Neural cell (in vitro differentiated cells): Measurements from ENCODE around the gene ZNF530. TPM values are rescaled to one million over a fixed set of nuclear protein-coding genes. Genes with fewer than 3 reads are reported as not detected.

Experiments
- H2AFZ ChIP-seq: fragments of 200-600, 300-800 bp; sonication (generic), shearing (Covaris generic); 2 replicates; pipeline ENCODE4 v1.6.0; 2014; ENCODE audit warnings: low read depth, mild to moderate bottlenecking, antibody characterized with exemption, low read length, moderate library complexity
- H3F3A ChIP-seq: fragments of 200-600 bp; shearing (Covaris generic); 2 replicates; pipeline ENCODE4 v1.6.1; 2016; ENCODE audit warnings: mild to moderate bottlenecking, moderate library complexity, mixed read lengths, antibody characterized with exemption, low read length; ENCODE audit not compliant: insufficient read depth, poor library complexity, severe bottlenecking
- H3K27ac ChIP-seq: fragments of 200-600, 300-800 bp; sonication (generic), shearing (Covaris generic); 2 replicates; pipeline ENCODE4 v1.5.1; 2014; ENCODE audit warnings: mild to moderate bottlenecking, low read length, moderate library complexity
- H3K27me3 ChIP-seq: fragments of 300-800, 200-600 bp; sonication (generic), shearing (Covaris generic); 2 replicates; pipeline ENCODE4 v1.6.0; 2014; ENCODE audit warnings: mild to moderate bottlenecking, low read depth, low read length, moderate library complexity; ENCODE audit not compliant: insufficient read depth
- H3K36me3 ChIP-seq: fragments of 300-800, 200-600 bp; sonication (generic), shearing (Covaris generic); 2 replicates; pipeline ENCODE4 v1.5.1; 2014; ENCODE audit warnings: mild to moderate bottlenecking, antibody characterized with exemption, low read length, moderate library complexity; ENCODE audit not compliant: insufficient read depth
- H3K4me2 ChIP-seq: fragments of 300-800, 200-600 bp; sonication (generic), shearing (Covaris generic); 2 replicates; pipeline ENCODE4 v1.6.0; 2014; ENCODE audit warnings: mild to moderate bottlenecking, low read length
- H3K4me3 ChIP-seq: fragments of 300-800, 200-600 bp; sonication (generic), shearing (Covaris generic); 2 replicates; pipeline ENCODE4 v1.5.1; 2014; ENCODE audit warnings: mild to moderate bottlenecking, low read length, moderate library complexity
- H3K79me2 ChIP-seq: fragments of 200-600 bp; shearing (Covaris generic); replicated peaks from 2 replicates; pipeline ENCODE4 v1.6.0; 2014; ENCODE audit warnings: mild to moderate bottlenecking, low read length, moderate library complexity; ENCODE audit not compliant: insufficient read depth
- H3K9ac ChIP-seq: fragments of 300-800, 200-600 bp; sonication (generic), shearing (Covaris generic); 2 replicates; pipeline ENCODE4 v1.6.1; 2016; ENCODE audit warnings: mild to moderate bottlenecking, low read length, mixed read lengths
- H3K9me2 ChIP-seq: fragments of 200-600 bp; shearing (Covaris generic); 2 replicates; pipeline ENCODE4 v1.6.1; 2016; ENCODE audit warnings: mild to moderate bottlenecking, low read length, mixed read lengths; ENCODE audit not compliant: insufficient read depth
- H3K9me3 ChIP-seq: fragments of 200-600, 300-800 bp; sonication (generic), shearing (Covaris generic); 2 replicates; pipeline ENCODE4 v1.6.1; 2016; ENCODE audit warnings: mild to moderate bottlenecking, mixed run types, low read length, moderate library complexity, mixed read lengths
- H4K20me1 ChIP-seq: fragments of 200-600 bp; shearing (Covaris generic); 2 replicates; pipeline ENCODE4 v1.6.1; 2016; ENCODE audit warnings: mild to moderate bottlenecking, mixed run types; ENCODE audit not compliant: insufficient read depth
- EP300 ChIP-seq: fragments of 450-650 bp; conservative IDR thresholded peaks from 2 replicates; pipeline ENCODE4 v1.6.1; 2014; ENCODE audit warnings: antibody characterized with exemption, mild to moderate bottlenecking, moderate library complexity; ENCODE audit not compliant: poor library complexity, severe bottlenecking
- EZH2 ChIP-seq: fragments of 200-600, 300-800 bp; shearing (Covaris generic), sonication (generic); IDR thresholded peaks from 2 replicates; pipeline ENCODE4 v1.6.1; 2014; ENCODE audit warnings: antibody characterized with exemption, low read length, borderline replicate concordance, mild to moderate bottlenecking; ENCODE audit not compliant: insufficient read depth, poor library complexity, severe bottlenecking
- MXI1 ChIP-seq: fragments of 450-650 bp; conservative IDR thresholded peaks from 2 replicates; pipeline ENCODE4 v1.6.1; 2014; ENCODE audit warnings: antibody characterized with exemption, mild to moderate bottlenecking; ENCODE audit not compliant: poor library complexity, severe bottlenecking
- POLR2AphosphoS5 ChIP-seq: IDR thresholded peaks from 2 replicates; pipeline ENCODE4 v1.6.1; 2012
- RAD21 ChIP-seq: fragments of 450-650 bp; conservative IDR thresholded peaks from 2 replicates; pipeline ENCODE4 v1.6.1; 2014; ENCODE audit warnings: antibody characterized with exemption, mild to moderate bottlenecking, moderate library complexity
- REST ChIP-seq: IDR thresholded peaks from 2 replicates; pipeline ENCODE4 v1.6.1; 2012; ENCODE audit warnings: borderline replicate concordance
- SMC3 ChIP-seq: fragments of 450-650 bp; conservative IDR thresholded peaks from 2 replicates; pipeline ENCODE4 v1.6.1; 2014; ENCODE audit warnings: antibody characterized with exemption, mild to moderate bottlenecking, moderate library complexity; ENCODE audit not compliant: poor library complexity
- TAF1 ChIP-seq: IDR thresholded peaks from 2 replicates; pipeline ENCODE4 v1.6.1; 2012; ENCODE audit warnings: low read depth
- polyA plus RNA-seq: library from polyadenylated mRNA; depleted of rRNA; stranded (reverse); fragments of >200 nt; gene quantifications from 2 replicates; pipeline ENCODE4 v1.2.3, GENCODE V29; 2014
- TF ChIP-seq, protein P1 (sequence below): fragments of 450-650 bp; IDR thresholded peaks from 2 replicates; pipeline ENCODE4 v1.5.1; 2014; ENCODE audit warnings: antibody characterized with exemption, mild to moderate bottlenecking, moderate library complexity; ENCODE audit not compliant: poor library complexity, severe bottlenecking

The ZNF530 gene
- polyA plus RNA-seq, 1 donor from 2014 or later: 11.6 TPM

DNA sequence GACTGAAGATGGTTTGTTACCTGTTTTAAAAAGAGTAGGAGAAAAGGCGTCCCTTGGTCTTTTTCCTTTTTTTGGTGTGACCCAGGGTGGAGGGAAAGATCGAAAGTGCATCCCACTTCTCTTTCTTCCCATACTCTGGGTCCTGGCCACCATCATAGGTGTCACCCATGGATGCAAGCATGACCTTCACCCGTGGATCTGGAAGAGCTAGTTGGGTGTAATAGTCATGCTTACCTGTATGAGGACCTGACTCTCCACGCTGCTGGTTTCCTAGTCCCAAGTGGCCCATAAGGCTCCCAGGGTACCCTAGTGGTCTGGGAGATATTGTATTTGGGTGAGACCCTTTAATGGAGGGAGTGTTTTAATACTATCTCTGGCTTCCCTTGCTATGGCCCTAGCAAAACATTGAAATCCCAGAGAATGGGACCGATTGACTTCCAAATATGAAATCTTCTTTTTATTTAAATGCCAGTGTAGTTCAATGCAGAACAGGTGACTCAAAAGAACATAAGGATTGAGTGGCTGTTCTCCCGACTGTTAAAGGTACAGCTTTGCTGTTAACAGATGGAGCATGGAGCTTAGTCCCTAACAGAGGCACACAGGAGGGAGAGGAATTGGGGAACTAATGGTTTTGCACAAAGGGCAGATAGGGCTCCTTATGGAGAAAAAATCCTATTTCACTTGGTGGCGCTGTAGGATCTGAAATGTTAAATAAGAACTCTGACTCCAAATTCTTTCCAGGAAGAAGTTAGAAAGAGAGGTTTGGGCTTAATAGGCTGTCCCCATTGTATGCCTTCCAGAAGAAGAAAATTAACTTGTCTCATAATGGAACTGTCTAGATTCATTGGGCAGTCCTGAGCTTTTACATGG, 33.1 kb upstream of the ZNF530 start:
- no peaks in the 10 kb centered on the region for H3K79me2 ChIP-seq
- H3K4me3 ChIP-seq: no peak overlapping the region
- H3K9me3 ChIP-seq: peaks cover 33% of the 10 kb centered on the region
- no peak for TF ChIP-seq POLR2AphosphoS5
- TF ChIP-seq, protein P1, sequence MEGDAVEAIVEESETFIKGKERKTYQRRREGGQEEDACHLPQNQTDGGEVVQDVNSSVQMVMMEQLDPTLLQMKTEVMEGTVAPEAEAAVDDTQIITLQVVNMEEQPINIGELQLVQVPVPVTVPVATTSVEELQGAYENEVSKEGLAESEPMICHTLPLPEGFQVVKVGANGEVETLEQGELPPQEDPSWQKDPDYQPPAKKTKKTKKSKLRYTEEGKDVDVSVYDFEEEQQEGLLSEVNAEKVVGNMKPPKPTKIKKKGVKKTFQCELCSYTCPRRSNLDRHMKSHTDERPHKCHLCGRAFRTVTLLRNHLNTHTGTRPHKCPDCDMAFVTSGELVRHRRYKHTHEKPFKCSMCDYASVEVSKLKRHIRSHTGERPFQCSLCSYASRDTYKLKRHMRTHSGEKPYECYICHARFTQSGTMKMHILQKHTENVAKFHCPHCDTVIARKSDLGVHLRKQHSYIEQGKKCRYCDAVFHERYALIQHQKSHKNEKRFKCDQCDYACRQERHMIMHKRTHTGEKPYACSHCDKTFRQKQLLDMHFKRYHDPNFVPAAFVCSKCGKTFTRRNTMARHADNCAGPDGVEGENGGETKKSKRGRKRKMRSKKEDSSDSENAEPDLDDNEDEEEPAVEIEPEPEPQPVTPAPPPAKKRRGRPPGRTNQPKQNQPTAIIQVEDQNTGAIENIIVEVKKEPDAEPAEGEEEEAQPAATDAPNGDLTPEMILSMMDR: no peak
- no peak for TF ChIP-seq RAD21
- TF ChIP-seq EZH2: no peak
- no peaks in the 10 kb centered on the region for H3K9me2 ChIP-seq
- H3K36me3 ChIP-seq: peaks cover 7% of the 10 kb centered on the region
- H3K9ac ChIP-seq: no peak overlapping the region
- no peaks in the 10 kb centered on the region for H4K20me1 ChIP-seq
- no peaks in the 10 kb centered on the region for H3K27me3 ChIP-seq
- H2AFZ ChIP-seq: no peak overlapping the region
- no peak overlapping the region for H3K4me2 ChIP-seq
- H3F3A ChIP-seq: no peaks in the 10 kb centered on the region
- H3K27ac ChIP-seq: no peak overlapping the region

DNA sequence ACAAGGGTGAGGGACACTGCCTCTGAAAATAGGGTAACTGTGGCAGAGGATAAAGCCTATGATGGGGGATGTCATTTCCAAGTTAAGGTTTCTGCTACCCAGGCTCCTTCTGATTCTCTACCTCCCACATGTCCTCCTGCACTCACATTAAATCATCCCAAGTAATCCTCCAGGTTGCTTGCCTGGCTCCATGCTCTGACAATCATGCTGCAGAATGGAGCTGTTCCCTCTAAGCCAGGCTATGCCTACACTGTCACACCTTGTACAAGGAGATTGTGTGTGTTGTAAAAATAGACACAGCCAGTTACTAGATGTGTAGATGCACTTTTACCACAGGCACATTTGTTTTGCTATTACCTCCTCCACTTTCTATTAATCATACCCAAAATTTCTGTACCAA, 29.0 kb upstream of the ZNF530 start:
- Histone ChIP-seq H3K9ac (no peak overlapping the region), H3K27me3 (no peaks in the 10 kb centered on the region), H3K4me2 (no peak overlapping the region), H3K27ac (no peak overlapping the region), H3K36me3 (peaks cover 43% of the 10 kb centered on the region), H3F3A (no peaks in the 10 kb centered on the region), H3K9me2 (no peaks in the 10 kb centered on the region), H3K79me2 (no peaks in the 10 kb centered on the region), H2AFZ (no peak overlapping the region), H4K20me1 (no peaks in the 10 kb centered on the region), H3K9me3 (peaks cover 46% of the 10 kb centered on the region), H3K4me3 (no peak overlapping the region)
- TF ChIP-seq EZH2 (no peak), RAD21 (no peak), MXI1 (no peak), POLR2AphosphoS5 (no peak), SMC3 (no peak), TAF1 (no peak), EP300 (no peak), REST (no peak)
- TF ChIP-seq, protein P1: no peak
